Endothelial cell of umbilical vein (primary cell): ENCODE measurements around the gene BSDC1.

Experiments
- FOS ChIP-seq: IDR thresholded peaks from 2 replicates; pipeline ENCODE4 v1.6.1; 2011; ENCODE audit warnings: mild to moderate bottlenecking, low read length, moderate library complexity, borderline replicate concordance; ENCODE audit not compliant: insufficient read depth
- JUN ChIP-seq: IDR thresholded peaks from 2 replicates; pipeline ENCODE4 v1.6.1; 2011; ENCODE audit warnings: borderline replicate concordance, low read depth; ENCODE audit not compliant: insufficient read length, insufficient read depth
- MAX ChIP-seq: IDR thresholded peaks from 2 replicates; pipeline ENCODE4 v1.6.1; 2011; ENCODE audit not compliant: insufficient read depth, insufficient read length
- POLR2A ChIP-seq: IDR thresholded peaks from 2 replicates; pipeline ENCODE4 v1.6.1; 2012; ENCODE audit warnings: low read depth, mild to moderate bottlenecking, control low read depth, low read length
- POLR2AphosphoS5 ChIP-seq: IDR thresholded peaks from 2 replicates; pipeline ENCODE4 v1.6.1; 2012; ENCODE audit warnings: low read depth, mild to moderate bottlenecking, control low read depth, low read length, moderate library complexity; ENCODE audit not compliant: insufficient read depth
- TF ChIP-seq, protein P1 (sequence below), 2 donors: IDR thresholded peaks; 1 replicate in 1 of 2; 2 replicates in 1 of 2; pipeline ENCODE4 v1.5.1; 2011; ENCODE audit warnings: low read length in 2 of 2, mild to moderate bottlenecking in 2 of 2, moderate library complexity in 2 of 2, control low read depth in 1 of 2, inconsistent platforms in 1 of 2, low read depth in 1 of 2; ENCODE audit not compliant: insufficient read depth in 1 of 2; ENCODE audit errors: extremely low read depth in 1 of 2

DNA sequence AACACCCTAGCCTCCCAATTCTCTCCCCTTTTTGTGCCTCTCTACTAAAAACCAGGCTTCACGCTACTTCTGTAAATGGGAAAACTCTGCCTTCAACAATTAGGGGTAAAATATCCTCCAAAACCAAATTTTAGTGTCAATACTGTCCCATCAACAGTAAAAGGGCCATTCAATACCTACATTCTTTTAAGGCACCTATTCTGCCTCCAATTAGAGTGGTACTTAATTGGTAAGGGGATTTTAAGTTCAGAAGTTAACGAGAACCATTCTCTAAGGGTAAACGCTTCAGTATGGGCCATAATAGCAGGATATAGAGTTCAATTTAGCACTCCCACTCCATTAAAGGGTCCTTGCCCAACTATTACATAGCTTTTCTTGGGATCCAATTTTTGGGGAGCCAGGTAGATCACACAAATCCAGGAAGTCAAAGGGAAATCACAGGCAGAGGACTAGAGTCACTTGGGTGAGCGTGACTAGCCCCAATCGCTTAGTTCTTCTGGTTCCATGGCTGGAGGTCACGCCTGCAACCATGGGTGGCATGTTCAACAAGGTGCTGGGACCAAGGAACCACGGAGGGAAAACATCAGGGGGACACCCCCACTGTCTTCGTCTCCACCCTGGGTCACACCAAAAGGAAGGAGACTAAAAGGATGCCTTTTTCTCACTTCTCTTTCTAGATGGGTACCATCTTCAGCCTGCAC, 20.1 kb upstream of the BSDC1 start:
- TF ChIP-seq POLR2AphosphoS5 (no peak), POLR2A (no peak), FOS (no peak), MAX (no peak), JUN (no peak)
- TF ChIP-seq, protein P1, sequence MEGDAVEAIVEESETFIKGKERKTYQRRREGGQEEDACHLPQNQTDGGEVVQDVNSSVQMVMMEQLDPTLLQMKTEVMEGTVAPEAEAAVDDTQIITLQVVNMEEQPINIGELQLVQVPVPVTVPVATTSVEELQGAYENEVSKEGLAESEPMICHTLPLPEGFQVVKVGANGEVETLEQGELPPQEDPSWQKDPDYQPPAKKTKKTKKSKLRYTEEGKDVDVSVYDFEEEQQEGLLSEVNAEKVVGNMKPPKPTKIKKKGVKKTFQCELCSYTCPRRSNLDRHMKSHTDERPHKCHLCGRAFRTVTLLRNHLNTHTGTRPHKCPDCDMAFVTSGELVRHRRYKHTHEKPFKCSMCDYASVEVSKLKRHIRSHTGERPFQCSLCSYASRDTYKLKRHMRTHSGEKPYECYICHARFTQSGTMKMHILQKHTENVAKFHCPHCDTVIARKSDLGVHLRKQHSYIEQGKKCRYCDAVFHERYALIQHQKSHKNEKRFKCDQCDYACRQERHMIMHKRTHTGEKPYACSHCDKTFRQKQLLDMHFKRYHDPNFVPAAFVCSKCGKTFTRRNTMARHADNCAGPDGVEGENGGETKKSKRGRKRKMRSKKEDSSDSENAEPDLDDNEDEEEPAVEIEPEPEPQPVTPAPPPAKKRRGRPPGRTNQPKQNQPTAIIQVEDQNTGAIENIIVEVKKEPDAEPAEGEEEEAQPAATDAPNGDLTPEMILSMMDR (IDR thresholded peaks at IDR 0.05; ENCODE audit: extremely low read depth in 1 of 2, insufficient read depth in 1 of 2, low read depth in 1 of 2, low read length in 2 of 2), result peak in 1 of 2 donors; percentile 2
